HCT116 (cell line): ENCODE results near the gene CNTNAP2.

Experiments used
- CEBPB ChIP-seq: IDR thresholded peaks from 2 replicates; pipeline ENCODE4 v1.6.1; 2012; ENCODE audit warnings: low read depth
- RAD21 ChIP-seq: IDR thresholded peaks from 2 replicates; pipeline ENCODE4 v1.6.1; 2012; ENCODE audit warnings: low read depth, mild to moderate bottlenecking

- TF ChIP-seq RAD21 (no peak), CEBPB (no peak)
These were observed 1302.4 kb downstream of the CNTNAP2 start for GRCh38 chr7:147418966-147419365.
